ENCODE data around the gene TMEM178A.

DNA sequence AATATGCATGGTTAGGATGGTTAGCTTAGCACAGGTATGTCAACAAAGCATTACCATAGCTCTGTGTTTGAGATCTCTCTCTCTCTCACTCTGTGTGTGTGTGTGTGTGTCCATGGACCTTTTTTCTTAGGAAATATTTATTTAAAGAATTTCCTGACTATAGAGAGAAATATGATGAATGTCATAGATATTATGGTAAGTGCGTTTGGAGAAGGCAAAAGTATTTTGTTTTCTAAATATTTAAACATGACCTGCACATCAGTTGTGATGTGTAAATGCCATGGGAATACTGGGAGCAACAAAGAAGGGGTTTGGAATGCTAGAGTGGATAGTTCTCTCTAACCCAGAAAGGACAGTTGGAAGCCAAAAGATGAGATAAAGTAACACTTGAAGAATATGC is 3.9 kb upstream of the TMEM178A start:
- TF ChIP-seq EP300 (IDR thresholded peaks at IDR 0.05; ENCODE audit: borderline replicate concordance in 1 of 2, low read depth in 2 of 2, low read length in 2 of 2) (no peak), POLR2A (IDR thresholded peaks at IDR 0.05; ENCODE audit: control extremely low read depth in 1 of 2, low read depth in 2 of 2, low read length in 2 of 2) (no peak), CTCF (IDR thresholded peaks at IDR 0.05; ENCODE audit: control extremely low read depth in 1 of 3, insufficient read depth in 1 of 3, low read depth in 1 of 3, low read length in 3 of 3) (no peak), CREB1 (IDR thresholded peaks at IDR 0.05) (no peak), MAX (IDR thresholded peaks at IDR 0.05) (no peak), BACH1 (IDR thresholded peaks at IDR 0.05; ENCODE audit: low read length) (no peak), CHD2 (IDR thresholded peaks at IDR 0.05; ENCODE audit: low read length) (no peak), EZH2 (IDR thresholded peaks at IDR 0.05; ENCODE audit: low read depth, low read length, severe bottlenecking) (no peak), RNF2 (IDR thresholded peaks at IDR 0.05; ENCODE audit: borderline replicate concordance, low read depth, low read length, missing control alignments, poor library complexity, severe bottlenecking) (no peak), YY1 (IDR thresholded peaks at IDR 0.05; ENCODE audit: low read depth, low read length) (no peak), CEBPB (IDR thresholded peaks at IDR 0.05; ENCODE audit: low read depth, low read length) (no peak)

Data from H1 (cell line).